ENCODE results near the gene FGF12. TPM values are rescaled to one million over a fixed set of nuclear protein-coding genes. Genes with fewer than 3 reads are reported as not detected.

Gene FGF12
- total RNA-seq, 6 experiments from 2014 or later, result 0.29 to 6.5 (median 0.76) TPM

GRCh38 chr3:192373032-192373431, 354.3 kb downstream of the FGF12 start:
- intact Hi-C loops (cut with DNase I), result no loop called here
- Histone ChIP-seq H3K27ac (no peak overlapping the region), H3K4me1 (no peaks in the 10 kb centered on the region), H3K27me3 (no peaks in the 10 kb centered on the region), H3K36me3 (no peaks in the 10 kb centered on the region), H3K9me3 (no peaks in the 10 kb centered on the region), H3K4me3 (no peak overlapping the region)
- TF ChIP-seq CTCF (IDR thresholded peaks at IDR 0.05) (no peak), POLR2A (IDR thresholded peaks at IDR 0.05) (no peak)
- no peak for DNase-seq
- 52% methylated on average over 6 of the region's 6 CpGs for whole genome bisulfite sequencing (ENCODE audit: insufficient coverage, low coverage, low lambda C conversion rate, missing lambda C conversion rate)
- ATAC-seq, result no peak

GRCh38 chr3:192372616-192373015, 354.7 kb downstream of the FGF12 start:
- H3K4me1 ChIP-seq, result no peaks in the 10 kb centered on the region
- no peak overlapping the region for H3K4me3 ChIP-seq
- no peak for ATAC-seq
- no peak overlapping the region for H3K27ac ChIP-seq
- WGBS (ENCODE audit: insufficient coverage, low coverage, low lambda C conversion rate, missing lambda C conversion rate), result 34% methylated on average over 4 of the region's 4 CpGs
- H3K36me3 ChIP-seq, result no peaks in the 10 kb centered on the region
- no peak for TF ChIP-seq CTCF (IDR thresholded peaks at IDR 0.05)
- no peak for TF ChIP-seq POLR2A (IDR thresholded peaks at IDR 0.05)
- no peaks in the 10 kb centered on the region for H3K27me3 ChIP-seq
- intact Hi-C loops (cut with DNase I), result no loop called here
- H3K9me3 ChIP-seq, result no peaks in the 10 kb centered on the region
- no peak for DNase-seq

- intact Hi-C loops (cut with DNase I), result no loop called here
- no peak for ATAC-seq
Observed at GRCh38 chr3:192371870-192372400, 355.4 kb downstream of the FGF12 start.

GRCh38 chr3:192367616-192368015, 359.7 kb downstream of the FGF12 start:
- no peaks in the 10 kb centered on the region for H3K4me1 ChIP-seq
- no peak overlapping the region for H3K27ac ChIP-seq
- TF ChIP-seq CTCF (IDR thresholded peaks at IDR 0.05), result no peak
- TF ChIP-seq POLR2A (IDR thresholded peaks at IDR 0.05), result no peak
- WGBS (ENCODE audit: insufficient coverage, low coverage, low lambda C conversion rate, missing lambda C conversion rate), result 47% methylated on average over 3 of the region's 5 CpGs
- ATAC-seq (no peak), DNase-seq (no peak)
- no peaks in the 10 kb centered on the region for H3K36me3 ChIP-seq
- intact Hi-C loops (cut with DNase I), result no loop called here
- no peak overlapping the region for H3K4me3 ChIP-seq
- no peaks in the 10 kb centered on the region for H3K9me3 ChIP-seq
- no peaks in the 10 kb centered on the region for H3K27me3 ChIP-seq

More at GRCh38 chr3:192371870-192372400, 355.4 kb downstream of the FGF12 start:
- H3K4me3 ChIP-seq, result no peak overlapping the region
- H3K27ac ChIP-seq, result no peak overlapping the region
- 32% methylated on average over 2 of the region's 2 CpGs for WGBS (ENCODE audit: insufficient coverage, low coverage, low lambda C conversion rate, missing lambda C conversion rate)
- DNase-seq, result no peak
- no peak for TF ChIP-seq POLR2A (IDR thresholded peaks at IDR 0.05)
- TF ChIP-seq CTCF (IDR thresholded peaks at IDR 0.05), result no peak
- no peaks in the 10 kb centered on the region for H3K36me3 ChIP-seq
- no peaks in the 10 kb centered on the region for H3K4me1 ChIP-seq
- no peaks in the 10 kb centered on the region for H3K9me3 ChIP-seq
- no peaks in the 10 kb centered on the region for H3K27me3 ChIP-seq

GRCh38 chr3:192366916-192367315, 360.4 kb downstream of the FGF12 start:
- Histone ChIP-seq H3K4me3 (no peak overlapping the region), H3K9me3 (no peaks in the 10 kb centered on the region), H3K27ac (no peak overlapping the region), H3K4me1 (no peaks in the 10 kb centered on the region), H3K27me3 (no peaks in the 10 kb centered on the region), H3K36me3 (no peaks in the 10 kb centered on the region)
- WGBS (ENCODE audit: insufficient coverage, low coverage, low lambda C conversion rate, missing lambda C conversion rate), result 63% methylated on average over 5 of the region's 6 CpGs
- DNase-seq, result no peak
- no peak for TF ChIP-seq CTCF (IDR thresholded peaks at IDR 0.05)
- TF ChIP-seq POLR2A (IDR thresholded peaks at IDR 0.05), result no peak
- intact Hi-C loops (cut with DNase I), result no loop called here
- no peak for ATAC-seq
